HCT116 (cell line): Measurements from ENCODE around the gene HES2. TPM values are rescaled to one million over a fixed set of nuclear protein-coding genes. Genes with fewer than 3 reads are reported as not detected.
A peak's percentile ranks its signal among the peaks of the same experiment; 100 is the strongest.

ENCODE experiments used
- ATF3 ChIP-seq: IDR thresholded peaks from 2 replicates; pipeline ENCODE4 v1.6.1; 2012
- CTCF ChIP-seq, 3 experiments: fragments of 200-600 bp in 1 of 3; sonication (generic) in 1 of 3; IDR thresholded peaks in 2 of 3; conservative IDR thresholded peaks in 1 of 3; 2 replicates each; pipeline ENCODE4 v1.5.1; 2012 to 2017; ENCODE audit warnings: low read depth in 2 of 3, low read length in 2 of 3, antibody characterized with exemption in 1 of 3, borderline replicate concordance in 1 of 3, control low read depth in 1 of 3, mild to moderate bottlenecking in 1 of 3, mixed read lengths in 1 of 3, mixed run types in 1 of 3, moderate library complexity in 1 of 3; ENCODE audit not compliant: insufficient read depth in 1 of 3
- ELF1 ChIP-seq: IDR thresholded peaks from 2 replicates; pipeline ENCODE4 v1.6.1; 2012; ENCODE audit warnings: low read depth, borderline replicate concordance
- EZH2 ChIP-seq: fragments of 200-600 bp; sonication (generic); IDR thresholded peaks from 2 replicates; pipeline ENCODE4 v1.6.1; 2017; ENCODE audit warnings: antibody characterized with exemption, mixed run types
- MAX ChIP-seq: IDR thresholded peaks from 2 replicates; pipeline ENCODE4 v1.6.1; 2012
- TCF7L2 ChIP-seq: IDR thresholded peaks from 2 replicates; pipeline ENCODE4 v1.7.0; 2011; ENCODE audit warnings: borderline replicate concordance, inconsistent platforms; ENCODE audit not compliant: insufficient read depth, insufficient read length; ENCODE audit errors: extremely low read depth
- ZNF274 ChIP-seq: fragments of 200-500 bp; sonication (Bioruptor generic); IDR thresholded peaks from 2 replicates; pipeline ENCODE4 v1.6.1; 2014; ENCODE audit warnings: mild to moderate bottlenecking, low read depth, low read length, inconsistent platforms
- total RNA-seq: library from RNA; stranded (reverse); gene quantifications from one replicate; pipeline ENCODE4 v1.2.1, GENCODE V29; 2021; ENCODE audit not compliant: unreplicated experiment
- TF ChIP-seq, protein P1 (sequence below): IDR thresholded peaks from 2 replicates; pipeline ENCODE4 v1.6.1; 2011; ENCODE audit warnings: mild to moderate bottlenecking, low read length, moderate library complexity; ENCODE audit not compliant: insufficient replicate concordance; ENCODE audit errors: extremely low read depth

HES2 gene
- total RNA-seq, 1 experiment from 2014 or later = 8.4 TPM

GRCh38 chr1:6385488-6386191, 34.1 kb downstream of the HES2 start (continued):
- TF ChIP-seq, protein P1, sequence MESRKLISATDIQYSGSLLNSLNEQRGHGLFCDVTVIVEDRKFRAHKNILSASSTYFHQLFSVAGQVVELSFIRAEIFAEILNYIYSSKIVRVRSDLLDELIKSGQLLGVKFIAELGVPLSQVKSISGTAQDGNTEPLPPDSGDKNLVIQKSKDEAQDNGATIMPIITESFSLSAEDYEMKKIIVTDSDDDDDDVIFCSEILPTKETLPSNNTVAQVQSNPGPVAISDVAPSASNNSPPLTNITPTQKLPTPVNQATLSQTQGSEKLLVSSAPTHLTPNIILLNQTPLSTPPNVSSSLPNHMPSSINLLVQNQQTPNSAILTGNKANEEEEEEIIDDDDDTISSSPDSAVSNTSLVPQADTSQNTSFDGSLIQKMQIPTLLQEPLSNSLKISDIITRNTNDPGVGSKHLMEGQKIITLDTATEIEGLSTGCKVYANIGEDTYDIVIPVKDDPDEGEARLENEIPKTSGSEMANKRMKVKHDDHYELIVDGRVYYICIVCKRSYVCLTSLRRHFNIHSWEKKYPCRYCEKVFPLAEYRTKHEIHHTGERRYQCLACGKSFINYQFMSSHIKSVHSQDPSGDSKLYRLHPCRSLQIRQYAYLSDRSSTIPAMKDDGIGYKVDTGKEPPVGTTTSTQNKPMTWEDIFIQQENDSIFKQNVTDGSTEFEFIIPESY = no peak
- TF ChIP-seq TCF7L2 (peak; percentile 42), ELF1 (no peak), MAX (peak; percentile 40; the same call in 1 of the 2 replicates), CTCF (IDR thresholded peaks at IDR 0.05 in 2 of 3, conservative IDR thresholded peaks at IDR 0.05 in 1 of 3; ENCODE audit: borderline replicate concordance in 1 of 3, insufficient read depth in 1 of 3, low read depth in 2 of 3, low read length in 2 of 3) (no peak), ZNF274 (no peak), ATF3 (no peak), EZH2 (no peak)
